SK-N-DZ (cell line): ENCODE data around the gene MRPL39. TPM values are rescaled to one million over a fixed set of nuclear protein-coding genes. Genes with fewer than 3 reads are reported as not detected.
"Not testable (repeated sequence)": the region's sequence is repeated elsewhere in the genome, so short reads cannot be mapped to it uniquely, and the experiment has no call there.

Experiments
- DNase-seq: peaks from one replicate; pipeline ENCODE4 v3.0.0-alpha.2; 2015; ENCODE audit warnings: low spot score
- polyA plus RNA-seq, 2 experiments: library from polyadenylated mRNA; depleted of rRNA; stranded (reverse); fragments of >200 nt; gene quantifications; 2 replicates each; pipeline ENCODE4 v1.2.3, GENCODE V29; 2014

MRPL39 gene
- polyA plus RNA-seq (2014; cell fraction: cytosol; rRNA removed): 53.1 and 67.9 TPM in 2 replicates
- 21.6 and 37.5 TPM in 2 replicates for polyA plus RNA-seq (2014; cell fraction: nucleus; rRNA removed)

GRCh38 chr21:25607151-25608043, at the start of gene MRPL39:
Gene MRPL39 (minus strand): TSS chr21:25607481. CDS start chr21:25607475, 6 bp downstream.
- DNase-seq: peak; percentile 87

- DNase-seq: no peak
These were observed 49.1 kb upstream of the MRPL39 start for GRCh38 chr21:25656412-25656811.

DNA sequence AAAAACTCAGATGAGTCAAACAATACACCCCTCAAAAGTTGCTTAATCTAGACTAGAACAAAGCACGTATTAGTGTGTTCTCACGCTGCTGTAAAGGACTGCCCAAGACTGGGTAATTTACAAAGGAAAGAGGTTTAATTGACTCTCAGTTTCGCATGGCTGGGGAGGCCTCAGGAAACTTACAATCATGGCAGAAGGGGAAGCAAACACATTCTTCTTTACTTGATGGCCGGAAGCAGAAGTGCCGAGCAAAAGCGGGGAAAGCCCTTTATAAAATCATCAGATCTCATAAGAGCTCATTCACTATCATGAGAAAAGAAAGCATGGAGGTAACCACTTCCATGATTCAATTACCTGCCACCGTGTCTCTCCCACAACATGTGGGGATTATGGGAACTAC, 41.9 kb upstream of the MRPL39 start:
- DNase-seq: no peak

GRCh38 chr21:25647647-25648046, 40.4 kb upstream of the MRPL39 start:
- no peak for DNase-seq

DNA sequence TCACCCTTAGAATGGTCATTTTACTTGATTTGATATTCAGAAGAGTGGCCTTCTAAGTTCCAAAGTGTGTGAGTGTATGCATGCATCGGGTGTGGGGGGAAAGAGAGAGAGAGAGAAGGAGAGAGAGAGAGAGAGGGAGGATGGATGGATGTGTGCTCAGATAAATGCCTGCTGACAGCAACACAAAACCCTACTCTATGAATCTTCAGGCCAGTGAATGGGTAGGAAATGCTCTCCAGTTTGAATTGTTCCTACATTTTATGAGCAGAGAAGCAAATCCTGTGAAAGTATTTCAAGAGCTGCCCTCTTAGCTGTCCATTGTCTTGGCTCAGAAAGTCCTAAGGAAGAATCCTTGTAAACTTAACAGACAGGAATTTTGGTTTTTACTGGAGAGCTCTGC, 39.2 kb upstream of the MRPL39 start:
- no peak for DNase-seq

DNA sequence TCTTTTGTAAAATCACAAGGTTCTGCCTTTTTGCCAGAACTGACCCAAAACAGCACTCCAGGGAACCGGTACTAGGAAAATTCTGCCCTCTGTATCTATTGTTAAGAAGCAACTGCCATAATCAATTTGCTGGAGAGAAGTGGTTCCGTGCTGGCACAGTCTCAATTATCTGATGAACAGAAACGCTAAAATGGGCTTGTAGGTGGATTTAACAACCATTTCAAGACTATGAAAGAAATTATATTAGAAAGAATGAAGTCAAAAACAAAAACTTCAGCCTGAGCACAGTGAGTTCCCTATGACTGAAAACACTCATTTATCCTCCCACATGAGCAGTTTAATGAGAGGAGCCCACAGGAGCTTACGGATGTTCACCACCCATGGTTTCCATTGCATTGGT, 36.2 kb upstream of the MRPL39 start:
- DNase-seq: no peak

- no peak for DNase-seq
These were observed 33.6 kb upstream of the MRPL39 start for GRCh38 chr21:25640943-25641292.

- peak; percentile 76 for DNase-seq
These were observed 33.1 kb upstream of the MRPL39 start for GRCh38 chr21:25640202-25640942.

GRCh38 chr21:25639551-25640201, 32.4 kb upstream of the MRPL39 start:
- DNase-seq: peak; percentile 69

DNA sequence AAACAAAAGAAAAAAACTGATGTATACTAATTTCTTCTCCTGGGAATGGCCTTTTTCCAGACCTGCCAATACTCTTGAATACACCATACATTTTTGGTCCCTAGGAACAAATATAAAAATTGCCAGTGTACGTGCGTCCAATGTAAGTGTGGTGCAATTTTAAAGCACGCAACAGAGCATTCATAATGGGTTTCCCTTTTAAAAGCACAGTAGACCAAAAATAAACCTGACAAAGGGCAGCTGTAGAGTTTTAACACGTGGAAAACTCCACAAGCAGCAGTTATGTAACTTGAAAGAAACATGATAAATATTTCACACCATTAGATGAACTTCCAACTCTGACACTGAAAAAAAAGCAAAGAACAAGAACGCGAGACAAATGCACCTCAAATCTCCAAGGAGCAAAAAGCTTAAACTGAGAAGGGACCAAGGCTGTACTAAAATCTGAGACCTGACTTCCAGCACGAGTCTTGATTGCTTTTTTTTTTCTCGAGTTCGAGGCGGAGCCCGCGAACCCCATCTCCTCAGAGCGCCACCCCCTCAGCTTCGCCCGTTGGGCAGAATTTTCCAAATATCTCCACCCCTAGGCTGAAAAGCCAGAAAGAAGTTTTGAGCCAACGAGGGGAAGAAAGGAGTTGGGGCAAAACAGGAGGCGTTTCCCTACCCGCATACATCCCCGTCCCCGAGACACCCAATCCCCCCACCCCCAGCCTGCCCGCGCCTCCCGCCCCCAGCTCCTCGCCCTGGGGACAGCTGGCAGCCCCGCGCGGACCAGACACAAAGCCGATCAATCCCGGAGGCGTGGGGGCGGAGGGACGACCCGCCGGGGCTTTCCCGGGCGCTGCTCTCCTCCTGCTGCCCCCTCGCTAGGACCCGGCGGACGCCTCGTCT, 31.6 kb upstream of the MRPL39 start, which contains the start of gene JAM2:
Gene JAM2, plus strand, starts transcription at position 599 of the 891 bp plus-strand sequence. CDS start 564 bp downstream, outside the sequence.
- DNase-seq: peak; percentile 67

DNA sequence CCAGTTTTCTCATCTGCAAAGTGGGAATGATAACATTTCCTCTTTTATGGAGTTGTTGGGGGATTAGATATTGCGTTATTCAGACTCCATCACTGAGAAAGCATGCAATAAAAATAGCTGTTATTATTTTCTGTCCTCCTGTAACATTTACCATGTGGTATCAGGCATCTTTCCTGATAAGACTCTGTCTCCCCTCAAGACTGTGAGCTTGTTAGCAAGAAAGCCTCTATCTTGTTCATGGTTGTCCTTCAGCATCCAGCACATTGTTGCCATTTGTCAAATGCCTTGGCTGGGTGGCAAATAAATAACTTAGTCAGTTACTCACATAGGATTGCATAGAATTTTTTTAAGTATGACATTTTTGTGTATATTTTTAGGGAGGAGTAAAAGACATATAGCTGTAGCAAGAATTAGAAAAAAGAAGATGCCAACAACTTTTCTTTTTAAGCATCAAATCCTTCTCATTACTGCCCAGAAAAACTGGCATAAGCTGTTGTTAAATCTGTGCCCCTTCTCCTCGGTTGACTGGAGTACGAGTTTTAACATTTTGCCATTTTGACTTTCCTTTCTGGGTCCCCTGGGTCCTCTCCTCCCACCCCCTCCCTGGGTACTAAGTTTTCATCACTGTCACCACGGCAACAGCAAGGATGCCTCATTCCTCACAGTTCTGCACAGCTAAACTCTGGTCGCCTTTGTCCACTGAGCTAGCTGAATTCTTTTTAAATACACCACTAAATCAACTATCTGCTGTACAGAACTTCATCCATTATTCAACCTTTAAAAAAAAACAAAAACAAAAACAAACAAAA, 30.8 kb upstream of the MRPL39 start:
- DNase-seq: no peak

DNA sequence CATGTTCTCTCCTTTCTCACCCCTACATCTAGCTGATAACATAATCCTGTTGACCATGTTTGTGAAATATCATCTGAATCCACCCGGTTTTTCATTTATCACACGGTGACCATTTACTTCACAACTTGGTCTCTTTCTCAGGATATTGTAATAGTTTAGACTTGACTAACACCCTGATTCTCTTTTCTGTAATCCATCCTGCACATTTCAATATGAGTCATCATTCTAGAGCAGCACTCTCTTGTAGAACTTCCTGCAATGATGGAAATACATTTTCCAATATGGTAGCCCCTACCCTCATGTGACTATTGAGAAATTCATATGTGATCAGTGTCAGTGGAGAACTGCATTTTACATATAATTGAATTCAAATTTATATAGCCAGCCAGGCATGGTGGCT, 29.4 kb upstream of the MRPL39 start:
- DNase-seq: no peak

- no peak for DNase-seq
These were observed 28.0 kb upstream of the MRPL39 start for GRCh38 chr21:25635310-25635709.

DNA sequence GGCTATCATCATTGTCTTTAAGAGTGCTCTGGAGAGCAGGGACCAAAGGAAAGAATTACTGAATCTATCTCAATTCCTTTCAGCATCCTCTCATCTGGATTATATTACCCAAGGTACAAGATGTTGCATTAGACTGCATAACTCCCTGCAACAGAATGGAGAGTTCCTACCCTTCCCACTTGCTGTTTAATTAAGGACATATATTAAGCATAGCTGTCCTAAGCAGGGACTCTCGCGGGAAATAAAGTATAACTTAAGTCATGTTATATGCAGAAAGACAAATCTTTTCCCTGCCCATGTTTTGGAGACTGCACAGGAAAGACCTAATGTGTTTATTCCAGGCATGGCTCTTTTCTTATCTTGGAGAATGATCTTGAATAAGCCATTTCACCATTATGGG, 25.0 kb upstream of the MRPL39 start:
- DNase-seq: peak; percentile 85

DNA sequence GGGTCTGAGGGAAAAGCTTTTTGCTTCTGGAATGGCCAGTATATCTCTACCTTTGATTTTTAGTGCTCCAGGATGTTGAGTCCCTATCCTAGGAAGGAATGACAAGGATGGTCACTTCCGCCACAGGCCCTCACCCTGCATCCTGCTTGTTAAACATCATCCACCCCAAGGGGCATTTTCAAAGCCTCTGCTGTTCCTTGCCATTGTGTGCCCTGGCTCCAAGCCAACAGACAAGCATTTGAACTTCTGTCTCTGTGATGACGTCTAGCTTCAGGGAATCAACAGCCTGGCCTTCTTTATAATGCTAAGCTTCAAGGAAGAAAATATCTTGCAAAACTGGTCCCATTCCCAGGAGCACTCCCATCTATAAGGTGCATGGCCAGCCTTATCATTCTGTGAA, 19.5 kb upstream of the MRPL39 start:
- DNase-seq: no peak

GRCh38 chr21:25625776-25626555, 18.7 kb upstream of the MRPL39 start:
- not testable (repeated sequence) for DNase-seq

DNA sequence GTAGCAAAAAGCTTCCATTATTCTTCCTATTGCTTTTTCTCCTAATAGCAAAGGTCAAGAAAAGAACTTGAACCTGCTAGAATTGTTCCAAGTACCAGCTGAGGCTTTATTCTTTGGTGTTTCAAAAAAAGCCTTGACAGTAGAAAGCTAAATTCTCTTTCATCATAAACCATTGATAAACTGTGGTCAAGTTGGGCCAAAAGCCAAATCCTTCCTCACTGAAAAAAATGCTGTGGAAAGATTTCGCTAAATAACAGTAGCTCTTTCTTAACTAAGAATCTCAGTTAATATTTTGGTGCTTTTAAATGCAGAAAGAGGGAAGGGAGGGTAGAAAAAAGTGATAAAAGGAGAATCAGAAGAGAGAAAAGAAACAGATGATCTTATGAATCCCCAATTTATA, 17.8 kb upstream of the MRPL39 start:
- DNase-seq: no peak

DNA sequence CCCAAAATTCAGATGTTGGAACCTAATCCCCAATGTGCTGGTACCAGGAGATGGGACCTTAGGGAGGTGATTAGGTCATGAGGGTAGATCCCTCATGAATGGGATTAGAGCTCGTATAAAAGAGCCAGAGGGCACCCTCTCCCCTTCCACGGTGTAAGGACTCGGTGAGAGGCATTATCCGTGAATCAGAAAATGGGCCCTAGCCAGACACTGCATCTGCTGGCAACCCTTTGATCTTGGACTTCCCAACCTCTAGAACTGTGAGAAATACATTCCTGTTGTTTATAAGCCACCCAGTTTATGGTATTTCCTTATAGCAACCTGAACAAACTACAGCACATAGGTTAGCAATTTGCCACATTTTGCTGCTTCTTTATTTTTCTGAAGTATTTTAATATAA, 17.2 kb upstream of the MRPL39 start:
- DNase-seq: no peak

DNA sequence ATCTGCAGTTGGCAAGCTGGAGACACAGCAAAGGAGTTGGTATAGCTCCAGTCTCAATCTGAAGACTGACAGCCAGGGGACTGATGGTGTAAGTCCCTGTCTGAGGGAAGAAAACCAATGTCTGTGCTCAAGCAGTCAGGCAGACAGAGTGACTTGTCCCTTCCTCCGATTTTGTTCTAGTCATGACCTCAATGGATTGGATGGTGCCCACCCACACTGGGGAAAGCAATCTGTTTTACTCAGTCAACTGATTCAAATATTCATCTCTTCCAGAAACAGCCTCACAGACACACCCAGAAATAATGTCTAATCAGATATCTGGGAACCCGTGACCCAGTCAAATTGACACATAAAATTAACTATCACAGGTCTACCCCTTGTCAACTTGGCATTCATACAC, 11.9 kb upstream of the MRPL39 start:
- DNase-seq: no peak
